Colonic mucosa (tissue), 4 donors: Measurements from ENCODE around the gene ABCG5. TPM values are rescaled to one million over a fixed set of nuclear protein-coding genes. Genes with fewer than 3 reads are reported as not detected.

Experiments used
- DNase-seq: peaks from one replicate; pipeline ENCODE4 v3.0.0-alpha.2; 2020
- H3K27ac ChIP-seq: fragments of 200-600 bp; one replicate; pipeline ENCODE4 v1.8.0; 2021
- H3K27me3 ChIP-seq: fragments of 200-600 bp; one replicate; pipeline ENCODE4 v1.8.0; 2021
- H3K36me3 ChIP-seq: fragments of 200-600 bp; one replicate; pipeline ENCODE4 v1.8.0; 2021
- H3K4me1 ChIP-seq: fragments of 200-600 bp; one replicate; pipeline ENCODE4 v1.8.0; 2021; ENCODE audit warnings: mild to moderate bottlenecking
- H3K4me3 ChIP-seq: fragments of 200-600 bp; one replicate; pipeline ENCODE4 v1.8.0; 2021
- H3K9ac ChIP-seq, 2 donors: one replicate each; pipeline ENCODE4 v1.7.0; 2013; ENCODE audit warnings: control low read depth in 2 of 2, low read depth in 2 of 2, low read length in 2 of 2
- H3K9me3 ChIP-seq: fragments of 200-600 bp; one replicate; pipeline ENCODE4 v1.8.0; 2021
- intact Hi-C: fragments of 100-400 bp; cut with DNase I; formaldehyde crosslinking; loops from one replicate; pipeline ENCODE4 v1.14.1; 2022
- total RNA-seq, 2 donors: library from RNA; stranded (reverse); fragmentation: NEBNext Ultra II Directional in 1 of 2; extraction: Animal tissue kit (Norgen Biotek cat#: 25700) in 1 of 2; gene quantifications; one replicate each; pipeline ENCODE4 v1.2.1, GENCODE V29; 2021
- TF ChIP-seq, protein P1 (sequence below): fragments of 200-600 bp; IDR thresholded peaks from one replicate; pipeline ENCODE4 v1.8.0; 2022; ENCODE audit warnings: antibody characterized with exemption, mild to moderate bottlenecking
- donor health status: healthy.
- donor health status: DM: no; HTN: no; CAD: no.
- donor health status: DM: no; HTN: no; CAD: no.

Gene ABCG5
- total RNA-seq, 2 donors from 2014 or later = 0.29 TPM; not detected in 1

DNA sequence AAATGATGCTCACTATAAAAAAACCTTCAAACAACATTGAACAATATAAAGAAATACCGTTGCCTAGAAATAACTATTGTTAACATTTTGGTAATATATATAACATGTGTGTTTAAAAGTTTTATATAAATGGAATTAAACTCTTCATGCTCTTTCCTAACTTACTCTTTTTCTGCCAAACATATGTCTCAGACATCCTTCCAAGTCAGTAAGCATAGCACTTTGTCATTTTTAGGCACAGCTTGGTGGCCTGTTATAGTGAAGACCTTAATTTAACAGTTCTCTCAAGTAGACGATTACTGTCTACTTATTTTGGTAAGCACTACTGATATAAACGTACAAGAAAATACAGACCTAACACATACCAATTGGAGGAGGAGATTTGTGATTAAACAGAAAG is 23.9 kb downstream of the ABCG5 start:
- Histone ChIP-seq H3K36me3 (no peaks in the 10 kb centered on the region), H3K9ac (no peak overlapping the region), H3K27ac (no peak overlapping the region), H3K9me3 (no peaks in the 10 kb centered on the region), H3K4me1 (no peaks in the 10 kb centered on the region), H3K4me3 (no peak overlapping the region), H3K27me3 (no peaks in the 10 kb centered on the region)
- no peak for DNase-seq
- intact Hi-C loops = no loop called here
- TF ChIP-seq, protein P1, sequence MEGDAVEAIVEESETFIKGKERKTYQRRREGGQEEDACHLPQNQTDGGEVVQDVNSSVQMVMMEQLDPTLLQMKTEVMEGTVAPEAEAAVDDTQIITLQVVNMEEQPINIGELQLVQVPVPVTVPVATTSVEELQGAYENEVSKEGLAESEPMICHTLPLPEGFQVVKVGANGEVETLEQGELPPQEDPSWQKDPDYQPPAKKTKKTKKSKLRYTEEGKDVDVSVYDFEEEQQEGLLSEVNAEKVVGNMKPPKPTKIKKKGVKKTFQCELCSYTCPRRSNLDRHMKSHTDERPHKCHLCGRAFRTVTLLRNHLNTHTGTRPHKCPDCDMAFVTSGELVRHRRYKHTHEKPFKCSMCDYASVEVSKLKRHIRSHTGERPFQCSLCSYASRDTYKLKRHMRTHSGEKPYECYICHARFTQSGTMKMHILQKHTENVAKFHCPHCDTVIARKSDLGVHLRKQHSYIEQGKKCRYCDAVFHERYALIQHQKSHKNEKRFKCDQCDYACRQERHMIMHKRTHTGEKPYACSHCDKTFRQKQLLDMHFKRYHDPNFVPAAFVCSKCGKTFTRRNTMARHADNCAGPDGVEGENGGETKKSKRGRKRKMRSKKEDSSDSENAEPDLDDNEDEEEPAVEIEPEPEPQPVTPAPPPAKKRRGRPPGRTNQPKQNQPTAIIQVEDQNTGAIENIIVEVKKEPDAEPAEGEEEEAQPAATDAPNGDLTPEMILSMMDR = no peak

DNA sequence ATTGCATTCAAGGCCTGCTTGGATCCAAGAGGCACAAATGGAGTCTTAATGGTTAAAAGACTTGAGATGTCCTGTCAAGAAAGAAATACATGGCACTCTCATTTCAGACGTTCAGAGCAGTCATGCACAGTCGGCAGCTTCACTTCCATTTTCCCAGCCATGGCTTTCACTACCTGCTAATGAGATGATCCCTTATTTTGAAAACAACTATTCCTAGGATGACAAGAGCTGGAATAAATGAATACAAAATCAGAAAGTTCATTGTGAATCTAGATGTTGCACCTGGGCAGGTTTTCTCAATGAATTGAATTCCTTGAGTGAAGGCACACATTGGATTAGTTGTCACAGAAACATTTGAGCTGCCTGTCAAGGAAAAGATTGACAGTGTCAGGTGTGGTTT is 25.7 kb downstream of the ABCG5 start:
- no peaks in the 10 kb centered on the region for H3K9me3 ChIP-seq
- intact Hi-C loops = no loop called here
- H3K4me3 ChIP-seq = no peak overlapping the region
- no peak for DNase-seq
- no peak overlapping the region for H3K27ac ChIP-seq
- no peaks in the 10 kb centered on the region for H3K27me3 ChIP-seq
- no peaks in the 10 kb centered on the region for H3K4me1 ChIP-seq
- TF ChIP-seq, protein P1 = no peak
- no peak overlapping the region for H3K9ac ChIP-seq
- H3K36me3 ChIP-seq = no peaks in the 10 kb centered on the region

DNA sequence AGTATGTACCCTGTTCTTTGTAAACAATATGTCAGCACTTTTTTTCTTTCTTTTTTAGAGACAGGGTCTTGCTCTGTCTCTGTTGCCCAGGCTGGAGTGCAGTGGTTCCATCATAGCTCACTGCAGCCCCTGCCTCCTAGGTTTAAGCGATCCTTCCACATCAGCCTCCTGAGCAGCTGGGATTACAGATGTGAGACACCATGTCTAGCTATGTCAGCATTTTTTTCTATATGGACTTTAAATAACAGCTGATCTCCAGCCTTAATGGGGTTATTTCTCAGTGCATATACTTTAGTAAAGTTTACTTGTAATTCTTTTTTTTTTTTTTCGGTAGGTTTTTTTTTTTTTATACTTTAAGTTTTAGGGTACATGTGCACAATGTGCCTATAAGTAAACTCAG is 26.6 kb downstream of the ABCG5 start:
- intact Hi-C loops = no loop called here
- H3K9ac ChIP-seq = no peak overlapping the region
- H3K4me1 ChIP-seq = no peaks in the 10 kb centered on the region
- no peaks in the 10 kb centered on the region for H3K36me3 ChIP-seq
- no peak for DNase-seq
- H3K9me3 ChIP-seq = no peaks in the 10 kb centered on the region
- H3K27me3 ChIP-seq = no peaks in the 10 kb centered on the region
- TF ChIP-seq, protein P1 = no peak
- no peak overlapping the region for H3K27ac ChIP-seq
- H3K4me3 ChIP-seq = no peak overlapping the region

DNA sequence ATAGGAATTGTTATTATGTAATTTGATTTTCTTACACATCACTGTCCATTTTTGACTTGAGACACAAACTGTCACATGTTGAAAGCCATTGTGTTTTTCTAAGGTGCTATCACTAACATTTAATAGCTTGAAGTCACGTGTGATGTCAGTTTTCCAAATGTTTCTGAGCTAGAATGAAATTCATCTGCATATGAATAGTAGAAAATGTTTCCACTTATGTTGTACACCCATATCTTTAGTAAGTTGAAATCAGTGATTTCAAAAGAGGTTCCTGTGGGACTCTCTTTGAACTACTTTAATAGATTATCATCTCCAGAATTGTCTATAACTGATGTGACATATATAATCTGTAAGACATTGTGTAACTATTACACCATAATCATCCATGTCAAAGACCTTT is 27.8 kb downstream of the ABCG5 start:
- H3K4me1 ChIP-seq = no peaks in the 10 kb centered on the region
- DNase-seq = no peak
- TF ChIP-seq, protein P1 = no peak
- H3K36me3 ChIP-seq = no peaks in the 10 kb centered on the region
- H3K27me3 ChIP-seq = no peaks in the 10 kb centered on the region
- no peaks in the 10 kb centered on the region for H3K9me3 ChIP-seq
- no peak overlapping the region for H3K9ac ChIP-seq
- H3K27ac ChIP-seq = no peak overlapping the region
- intact Hi-C loops = no loop called here
- no peak overlapping the region for H3K4me3 ChIP-seq

DNA sequence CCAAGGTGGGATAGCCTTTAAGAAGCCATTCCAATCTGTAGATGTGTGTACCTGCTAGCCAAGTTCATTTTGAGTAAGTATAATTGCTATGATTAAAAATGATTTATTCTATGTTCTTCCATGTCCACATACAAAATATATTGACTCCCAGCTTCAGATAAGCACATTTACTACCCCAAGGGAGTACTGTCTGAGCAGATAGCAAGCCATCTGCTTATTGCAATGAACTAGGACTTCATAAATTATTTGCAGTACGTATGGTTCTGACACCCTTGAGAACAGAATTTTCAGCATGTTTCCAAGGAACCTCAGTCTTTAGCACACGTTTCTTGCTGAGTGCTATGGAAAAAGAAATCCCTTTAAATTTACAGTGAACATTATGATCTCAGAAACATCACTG is 28.2 kb downstream of the ABCG5 start:
- Histone ChIP-seq H3K27ac (no peak overlapping the region), H3K9ac (no peak overlapping the region), H3K4me1 (no peaks in the 10 kb centered on the region), H3K4me3 (no peak overlapping the region), H3K9me3 (no peaks in the 10 kb centered on the region), H3K27me3 (no peaks in the 10 kb centered on the region), H3K36me3 (no peaks in the 10 kb centered on the region)
- intact Hi-C loops = no loop called here
- TF ChIP-seq, protein P1 = no peak
- no peak for DNase-seq

DNA sequence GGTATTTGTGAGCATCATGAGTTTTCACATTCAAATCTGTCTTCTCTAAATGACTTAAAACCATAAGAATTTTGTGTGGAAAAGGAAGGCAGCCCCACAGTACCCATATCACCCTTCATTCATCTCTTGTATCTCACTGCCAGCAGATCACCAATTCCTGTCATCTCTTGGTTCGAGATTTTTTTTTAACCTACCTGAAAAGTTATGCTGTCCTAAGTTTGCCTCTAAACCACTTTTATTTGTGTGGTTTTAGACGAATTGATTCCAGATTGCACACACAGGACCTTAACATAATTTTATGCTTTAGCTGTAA is 32.0 kb downstream of the ABCG5 start:
- TF ChIP-seq, protein P1 = no peak
- H3K4me1 ChIP-seq = no peaks in the 10 kb centered on the region
- no peaks in the 10 kb centered on the region for H3K9me3 ChIP-seq
- no peak overlapping the region for H3K9ac ChIP-seq
- intact Hi-C loops = no loop called here
- H3K4me3 ChIP-seq = no peak overlapping the region
- DNase-seq = no peak
- no peaks in the 10 kb centered on the region for H3K27me3 ChIP-seq
- H3K36me3 ChIP-seq = no peaks in the 10 kb centered on the region
- no peak overlapping the region for H3K27ac ChIP-seq
